A549 (cell line): ENCODE data around the gene KAT2B.

Source experiments
- POLR2AphosphoS2 ChIP-seq: conservative IDR thresholded peaks from 2 replicates; pipeline ENCODE4 v1.6.1; 2012; ENCODE audit warnings: low read length, improper control_type of control experiment, inconsistent platforms
- USF2 ChIP-seq: fragments of 450-650 bp; IDR thresholded peaks from 2 replicates; pipeline ENCODE4 v1.6.1; 2014; ENCODE audit warnings: antibody characterized with exemption

DNA sequence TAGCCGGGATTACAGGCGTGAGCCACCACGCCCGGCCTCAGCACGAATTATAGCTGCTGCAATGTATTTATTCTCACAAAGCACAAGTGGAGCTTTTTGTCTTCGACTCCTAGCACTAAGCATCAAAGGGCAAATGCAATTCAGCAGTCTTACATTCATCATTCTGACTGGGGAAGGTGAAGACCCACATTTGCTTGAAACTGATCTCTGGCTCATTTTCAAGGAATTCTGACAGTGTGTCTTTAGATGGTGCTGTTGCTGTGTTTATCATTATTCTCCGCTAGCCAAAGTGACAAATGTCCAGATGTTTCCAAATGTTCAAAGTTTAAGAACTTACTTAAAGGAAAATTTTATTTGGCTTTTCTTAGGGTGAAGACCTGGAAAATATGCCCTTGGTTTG lies 89.9 kb downstream of the KAT2B start:
- TF ChIP-seq USF2 (no peak), POLR2AphosphoS2 (no peak)
